ENCODE measurements around the gene HSPB9.
"Not testable (repeated sequence)": the region's sequence is repeated elsewhere in the genome, so short reads cannot be mapped to it uniquely, and the experiment has no call there.

Gene HSPB9

DNA sequence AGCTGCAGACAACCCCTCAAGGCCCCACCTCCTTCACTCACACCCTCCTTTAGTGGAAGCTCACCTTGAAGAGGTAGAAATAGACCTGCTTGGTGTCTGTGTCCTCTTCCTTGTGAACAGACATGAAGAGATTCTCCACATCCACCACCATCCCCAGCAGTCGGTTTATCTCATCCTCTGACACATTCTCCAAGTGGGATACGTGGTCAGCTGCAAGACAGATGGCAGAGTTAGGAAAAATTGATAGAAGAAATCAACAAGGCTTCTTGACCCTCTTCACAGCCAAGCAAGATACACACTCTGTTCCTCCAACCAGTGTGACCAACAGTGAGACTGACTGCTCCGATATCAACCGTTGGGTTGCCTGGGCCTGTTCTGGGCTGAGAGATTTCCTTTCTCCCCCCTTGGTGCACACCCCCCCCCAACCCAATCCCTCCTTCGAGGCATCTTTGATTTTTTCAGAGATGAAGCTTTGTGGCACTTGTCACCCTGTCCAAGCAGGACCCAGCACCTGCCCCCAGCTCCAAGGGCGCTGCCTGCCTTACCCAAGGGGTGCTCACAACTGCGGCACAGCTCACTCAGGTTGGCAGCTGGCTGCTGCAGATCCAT, 2.3 kb upstream of the HSPB9 start:
- DNase-seq (ENCODE audit: low read depth, low spot score) = no peak

DNA sequence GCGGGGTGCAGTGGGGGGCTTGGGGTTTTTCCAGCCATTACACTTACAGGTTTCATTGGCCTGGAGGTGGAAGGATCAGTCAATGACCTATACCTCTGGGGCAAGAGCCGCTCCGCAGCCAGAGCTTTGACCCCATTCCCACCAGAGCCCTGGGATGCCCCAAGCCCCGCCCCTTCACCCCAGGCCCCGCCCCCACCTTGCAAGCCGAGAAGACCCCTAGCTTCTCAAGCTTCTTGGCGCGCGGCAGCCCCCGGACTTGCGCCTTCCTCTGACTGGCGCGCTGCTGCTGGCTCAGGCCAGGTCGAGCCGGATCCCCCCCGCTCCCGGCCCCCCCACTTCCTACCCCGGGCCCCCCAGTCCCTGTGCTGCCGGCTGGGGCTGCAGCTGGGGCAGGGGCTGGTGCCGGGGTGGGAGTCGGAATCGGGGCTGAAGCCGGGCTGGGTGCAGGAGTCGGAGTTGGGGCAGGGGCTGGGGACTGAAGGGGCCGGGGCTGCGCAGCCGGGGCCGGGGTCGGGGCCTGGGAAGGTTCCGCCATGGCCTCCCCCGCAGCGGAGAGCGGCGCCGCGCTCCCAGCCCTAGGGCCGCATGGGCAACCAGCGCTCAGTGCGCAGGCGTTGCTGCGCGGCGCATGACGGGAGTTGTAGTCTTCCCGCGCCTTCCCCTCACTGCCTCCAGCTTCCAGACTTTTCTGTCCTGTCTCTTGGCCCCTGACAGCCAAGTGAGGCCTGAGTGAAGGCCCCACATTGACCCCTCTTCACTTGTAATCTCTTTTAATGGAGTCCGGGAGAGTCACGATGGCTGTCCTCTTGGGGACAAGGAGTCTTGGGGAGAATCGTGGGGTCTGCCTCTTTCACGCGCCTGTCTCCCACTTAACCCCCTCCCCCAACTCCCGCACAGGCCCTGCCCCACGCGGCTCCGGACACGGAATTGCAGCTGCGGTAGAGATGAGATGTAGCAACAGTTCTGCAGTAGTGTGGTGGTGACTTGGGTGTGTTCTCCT, 1.5 kb upstream of the HSPB9 start, which contains the start of gene KAT2A:
TSS of gene KAT2A (minus strand) at position 598 of the 1,000 bp plus-strand sequence. CDS start at position 535, 63 bp downstream.
- DNase-seq (ENCODE audit: low read depth, low spot score) = peak; percentile 92

DNA sequence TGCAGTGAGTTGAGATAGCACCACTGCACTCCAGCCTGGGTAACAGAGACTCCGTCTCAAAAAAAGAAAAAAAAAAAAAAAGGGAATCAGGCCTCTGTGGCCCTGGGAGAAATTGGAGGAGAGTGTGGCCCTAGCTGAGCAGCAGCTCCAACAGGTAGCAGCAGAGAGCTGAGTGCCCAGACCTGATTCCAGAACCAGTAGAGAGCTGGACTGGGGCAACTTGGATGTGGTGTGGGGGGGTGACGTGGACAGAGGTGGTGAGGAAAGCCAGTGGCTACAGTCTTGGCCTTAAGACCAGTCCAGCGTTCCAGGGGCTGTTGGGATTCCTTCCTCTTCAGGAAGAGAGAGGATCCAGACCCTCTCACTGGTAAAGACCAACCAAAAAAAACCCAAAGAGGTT, 1.7 kb downstream of the HSPB9 start:
- no peak for DNase-seq (ENCODE audit: low read depth, low spot score)

DNA sequence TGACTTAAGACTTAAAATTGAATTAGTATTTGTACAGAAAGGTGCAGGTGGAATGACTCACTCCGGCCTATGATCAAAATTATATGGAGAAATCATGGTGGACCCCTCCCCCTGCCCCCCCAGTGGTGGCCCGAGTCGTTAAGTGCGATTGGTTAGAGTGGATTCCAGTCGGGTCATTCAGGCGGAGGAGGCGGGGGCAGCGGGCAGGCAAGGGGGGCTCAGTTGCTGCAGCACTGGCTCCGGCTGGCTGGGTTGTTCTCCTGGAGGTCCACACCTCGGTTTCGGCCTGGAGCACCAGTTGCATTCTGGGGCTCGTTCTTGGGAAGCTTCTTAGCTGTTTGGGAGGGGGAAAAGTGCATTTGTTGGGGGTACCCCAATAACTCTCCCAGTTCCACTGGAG, 3.0 kb downstream of the HSPB9 start:
- DNase-seq (ENCODE audit: low read depth, low spot score) = no peak

DNA sequence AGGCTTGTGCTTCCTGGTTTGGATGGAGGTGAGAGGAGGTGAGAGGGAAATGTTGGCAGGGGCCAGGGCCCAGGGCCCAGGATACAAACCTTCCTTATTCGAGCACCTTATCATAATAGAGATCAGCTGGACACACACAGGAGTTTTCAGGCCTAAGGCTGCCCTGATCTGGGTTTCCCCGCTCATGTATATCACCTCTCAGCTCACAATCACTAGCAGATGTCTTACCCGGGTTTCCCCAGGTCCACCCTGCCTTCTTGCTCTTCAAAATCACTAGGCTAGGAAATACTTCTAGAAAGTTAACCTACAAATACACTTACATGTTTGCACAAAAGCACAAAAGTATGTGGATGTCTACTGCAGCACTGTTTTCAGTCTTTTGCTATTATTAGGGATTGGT, 4.2 kb downstream of the HSPB9 start:
- no peak for DNase-seq (ENCODE audit: low read depth, low spot score)

DNA sequence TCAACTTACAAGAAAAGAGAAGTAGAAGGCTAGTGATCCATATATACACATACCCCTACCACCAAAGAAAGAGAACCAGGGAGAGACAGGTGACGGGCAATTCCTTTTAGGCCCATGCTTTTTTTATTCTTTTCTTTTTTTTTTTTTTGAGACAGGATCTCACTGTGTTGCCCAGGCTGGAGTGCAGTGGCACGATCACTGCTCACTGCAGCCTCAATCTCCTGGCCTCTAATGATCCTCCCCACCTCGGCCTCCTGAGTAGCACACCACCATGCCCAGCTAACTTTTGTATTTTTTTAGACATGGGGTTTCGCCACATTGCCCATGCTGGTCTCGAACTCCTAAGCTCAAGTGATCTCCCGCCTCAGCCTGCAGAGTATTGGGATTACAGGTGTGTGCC, 4.8 kb downstream of the HSPB9 start:
- no peak for DNase-seq (ENCODE audit: low read depth, low spot score)

DNA sequence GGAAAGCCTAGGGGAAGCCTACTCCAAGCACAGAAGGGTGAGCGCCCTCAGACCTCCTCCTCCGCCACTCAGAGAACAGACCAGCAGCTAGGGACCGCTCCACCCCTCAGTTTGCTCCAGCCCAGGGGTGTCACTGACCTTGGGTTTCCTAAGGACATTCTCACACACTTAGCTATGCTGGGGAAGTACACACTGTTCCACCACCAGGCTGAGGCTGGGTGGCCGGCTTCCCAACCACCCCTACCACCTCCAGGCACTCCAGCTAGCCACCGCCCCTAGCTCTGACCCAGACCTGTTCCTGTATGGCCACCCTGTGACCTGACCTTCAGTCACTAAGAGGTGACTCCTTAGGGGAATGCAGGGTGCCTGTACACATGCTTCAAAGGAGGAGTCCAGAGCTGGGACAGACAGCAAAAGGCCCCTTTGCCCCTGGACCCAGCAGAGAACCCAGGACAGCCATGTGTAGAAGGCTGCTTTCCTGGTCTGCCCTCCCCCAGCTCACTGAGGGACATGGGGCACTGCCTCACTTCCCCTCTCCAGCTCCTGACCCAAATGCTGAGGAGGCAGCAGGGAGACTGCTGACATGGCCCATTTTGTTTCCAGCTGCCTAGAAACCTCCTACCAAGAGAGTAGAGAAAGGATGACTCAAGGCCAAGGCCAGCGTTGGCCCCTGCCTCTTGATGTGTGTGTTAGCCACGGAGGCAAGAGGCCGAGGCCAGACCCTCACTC, 6.7 kb downstream of the HSPB9 start:
- no peak for DNase-seq (ENCODE audit: low read depth, low spot score)

DNA sequence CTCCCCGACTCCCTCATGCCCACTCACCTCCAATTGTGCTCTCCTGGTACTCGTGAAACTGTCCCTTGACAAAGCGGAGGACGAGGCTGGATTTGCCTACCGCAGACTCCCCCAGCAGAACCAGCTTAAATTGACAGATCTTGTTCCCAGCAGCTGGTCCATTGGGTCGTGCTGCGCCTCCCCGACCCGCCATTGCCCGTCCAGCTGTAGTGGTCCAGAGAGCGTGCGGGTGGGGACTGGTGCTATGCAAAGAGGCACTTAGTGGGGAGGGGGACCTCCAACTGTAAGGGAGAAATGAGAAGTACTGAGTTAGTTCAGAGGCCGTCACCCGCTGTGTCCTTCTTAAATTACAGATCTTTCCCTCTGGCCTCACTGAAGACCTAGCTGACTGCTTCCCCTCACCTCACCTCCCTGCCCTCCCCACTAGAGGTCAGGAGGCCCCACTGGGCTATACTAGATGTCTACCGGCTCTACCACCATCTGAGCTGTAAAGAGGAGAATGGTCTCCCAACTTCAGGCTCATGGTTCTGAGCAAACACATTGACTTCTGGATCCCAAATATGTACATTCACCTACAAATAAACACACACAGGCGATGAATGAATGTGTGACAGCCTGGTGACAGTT, 7.8 kb downstream of the HSPB9 start:
- no peak for DNase-seq (ENCODE audit: low read depth, low spot score)

DNA sequence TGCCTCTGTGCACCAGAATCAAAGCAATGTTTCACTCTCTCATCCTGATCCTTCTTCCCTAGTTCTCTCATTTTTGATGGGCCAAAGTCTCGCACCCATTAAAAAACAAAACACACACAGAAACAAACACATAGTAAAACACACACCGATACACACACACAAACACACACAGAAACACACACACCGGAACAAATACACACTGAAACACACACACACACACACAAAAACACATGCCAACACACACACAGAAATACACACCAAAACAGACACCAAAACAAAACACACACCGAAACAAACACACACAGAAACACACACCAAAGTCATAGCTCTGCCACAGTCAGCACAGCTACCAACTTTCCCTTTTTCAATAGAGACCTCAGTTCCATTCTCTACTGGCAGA, 8.6 kb downstream of the HSPB9 start:
- no peak for DNase-seq (ENCODE audit: low read depth, low spot score)

DNA sequence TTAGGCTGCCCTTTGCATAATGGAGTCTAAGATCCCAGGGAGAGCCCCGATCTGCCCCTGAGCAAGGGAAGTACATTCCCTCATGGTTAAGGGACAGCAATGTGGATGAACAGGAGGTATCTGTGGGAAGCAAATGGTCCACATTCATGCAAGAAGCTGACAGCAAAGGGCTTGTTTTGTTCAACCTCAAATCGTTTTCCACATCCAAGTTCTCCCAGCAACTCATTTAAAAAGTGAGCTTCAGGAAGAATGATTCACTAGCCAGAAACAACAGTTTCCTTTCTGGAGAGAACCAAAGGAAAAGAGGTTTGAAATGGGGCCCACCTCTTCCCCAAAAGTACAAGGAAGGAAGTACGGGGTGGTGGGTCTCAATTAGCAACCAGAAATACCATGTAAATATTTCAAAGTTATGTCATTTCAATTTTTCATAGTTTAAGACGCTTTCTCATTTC, 9.4 kb downstream of the HSPB9 start:
- DNase-seq (ENCODE audit: low read depth, low spot score) = peak; percentile 56

DNA sequence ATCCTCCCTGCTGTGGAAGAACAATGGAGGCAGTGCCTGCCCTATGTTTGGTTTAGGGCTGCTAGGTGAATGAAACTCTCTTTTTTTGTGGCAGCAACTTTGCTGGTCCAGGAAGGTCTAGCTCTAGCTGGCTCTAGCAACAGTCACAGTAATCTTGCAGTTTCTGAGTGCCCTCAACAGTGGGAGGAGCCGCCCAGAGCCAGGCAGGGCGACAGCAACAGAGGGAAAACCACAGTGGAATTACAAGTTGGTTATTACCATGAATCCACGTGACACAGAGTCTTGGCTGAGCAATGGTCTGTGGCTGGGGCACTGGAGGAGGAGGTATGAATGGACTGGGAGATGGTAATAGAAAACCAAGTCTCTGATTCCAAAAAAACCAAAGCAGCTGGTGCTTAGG, 10.3 kb downstream of the HSPB9 start:
- peak; percentile 95 for DNase-seq (ENCODE audit: low read depth, low spot score)

DNA sequence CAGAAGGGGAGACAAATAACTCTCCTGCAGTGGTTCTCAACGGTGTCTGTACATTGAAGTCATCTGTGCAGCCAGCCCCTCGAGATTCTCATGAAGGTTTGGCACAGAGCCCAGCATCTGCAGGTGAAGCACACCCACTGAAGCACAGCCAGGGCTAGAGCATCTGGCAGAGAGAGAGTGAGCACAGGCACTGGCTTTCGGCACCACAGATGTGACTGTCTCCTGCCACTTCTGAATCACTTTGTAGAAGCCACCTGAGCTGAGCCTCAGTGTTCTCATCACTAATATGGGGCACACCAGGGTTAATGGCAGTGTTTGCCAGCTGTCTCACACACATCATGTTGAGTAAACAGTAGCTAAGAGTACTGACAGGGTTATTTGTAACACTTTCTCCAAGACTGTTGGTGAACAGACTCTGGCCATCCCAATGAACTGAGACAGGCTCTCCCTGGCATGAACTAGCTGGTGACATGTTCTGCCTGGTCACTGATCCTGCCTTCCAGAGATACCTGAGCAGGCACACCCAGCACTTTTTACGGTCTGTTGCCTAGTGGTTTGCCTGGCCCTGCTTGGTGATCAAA, 10.9 kb downstream of the HSPB9 start:
- no peak for DNase-seq (ENCODE audit: low read depth, low spot score)

DNA sequence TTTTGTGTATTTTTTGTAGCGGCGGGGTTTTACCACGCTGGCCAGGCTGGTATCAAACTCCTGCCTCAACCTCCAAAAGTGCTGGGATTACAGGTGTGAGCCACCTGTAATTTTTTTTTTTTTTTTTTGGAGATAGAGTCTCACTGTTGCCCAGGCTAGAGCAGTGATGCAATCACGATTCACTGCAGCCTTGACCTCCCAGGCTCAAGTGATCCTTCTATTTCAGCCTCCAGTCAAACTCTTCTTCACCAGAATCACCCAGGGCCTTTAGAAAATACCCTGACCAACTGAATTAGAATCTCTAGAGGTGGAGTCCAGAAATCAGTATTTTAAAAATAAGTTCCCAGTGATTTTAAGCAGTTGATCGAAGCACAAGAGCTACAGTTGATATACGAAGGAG, 12.5 kb downstream of the HSPB9 start:
- DNase-seq (ENCODE audit: low read depth, low spot score) = no peak

DNA sequence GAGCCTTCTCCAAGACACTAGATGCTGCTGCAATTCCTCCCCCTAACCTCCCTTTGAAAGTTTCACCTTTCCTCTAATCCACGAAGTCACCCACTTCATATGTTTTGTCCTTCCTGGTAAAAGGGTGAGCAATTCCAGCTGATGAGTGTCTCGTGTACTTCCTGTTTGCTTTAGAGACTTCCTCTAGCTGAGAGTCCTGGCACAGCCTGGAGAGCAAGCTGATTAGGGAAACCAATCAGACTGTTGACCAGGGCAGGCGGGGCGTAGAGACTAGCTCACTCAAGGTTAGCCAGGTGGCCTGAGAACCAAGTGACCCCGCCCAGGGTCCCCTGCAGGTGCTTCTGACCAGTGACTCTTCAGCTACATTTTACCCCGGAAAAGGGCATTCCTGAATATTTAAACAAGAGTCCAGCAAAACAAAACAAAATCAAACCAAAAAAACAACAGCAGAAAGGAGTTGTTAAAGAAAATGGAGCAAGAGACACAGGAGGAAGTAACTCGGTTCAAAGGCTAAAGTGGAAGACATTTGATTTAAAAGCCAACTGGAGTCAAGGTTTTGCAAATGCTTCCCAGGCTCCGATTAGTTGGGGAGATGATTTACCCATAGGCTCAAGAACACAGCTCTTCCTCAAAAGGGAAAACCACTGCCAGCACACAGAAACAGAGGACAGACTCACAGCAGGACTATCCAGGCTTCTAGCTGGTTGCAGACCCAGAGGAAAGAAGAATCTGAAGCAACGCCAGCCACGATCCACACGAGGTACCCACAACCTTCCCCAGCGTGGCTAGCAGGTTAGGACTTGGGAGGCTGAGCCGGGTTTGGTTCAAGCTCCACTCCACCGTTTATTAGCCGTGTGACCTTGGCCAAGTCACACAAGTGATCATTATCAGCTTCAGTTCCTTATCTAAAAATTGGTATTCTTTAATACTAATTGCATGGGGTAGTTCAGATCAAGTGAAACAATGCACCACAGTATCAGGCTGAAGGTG, 13.4 kb downstream of the HSPB9 start:
- no peak for DNase-seq (ENCODE audit: low read depth, low spot score)

DNA sequence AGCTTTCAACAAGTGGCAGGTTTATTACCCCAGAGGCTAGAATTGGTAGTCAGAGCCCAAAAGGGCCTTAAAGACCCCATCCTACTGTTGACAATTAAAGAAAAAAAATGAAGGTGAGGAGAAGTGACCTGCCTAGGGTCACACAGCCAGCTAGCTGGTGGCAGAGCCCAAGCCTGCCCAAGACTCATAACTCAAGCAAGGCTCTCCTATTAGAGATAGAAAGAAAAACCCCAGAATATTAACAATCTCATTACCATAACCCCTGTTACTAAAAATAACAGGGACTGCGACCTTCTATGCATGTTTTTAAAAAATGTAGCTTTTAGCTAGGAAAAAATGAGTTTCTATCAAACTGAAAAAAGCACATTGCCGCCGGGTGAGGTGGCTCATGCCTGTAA, 14.0 kb downstream of the HSPB9 start:
- DNase-seq (ENCODE audit: low read depth, low spot score) = no peak

DNA sequence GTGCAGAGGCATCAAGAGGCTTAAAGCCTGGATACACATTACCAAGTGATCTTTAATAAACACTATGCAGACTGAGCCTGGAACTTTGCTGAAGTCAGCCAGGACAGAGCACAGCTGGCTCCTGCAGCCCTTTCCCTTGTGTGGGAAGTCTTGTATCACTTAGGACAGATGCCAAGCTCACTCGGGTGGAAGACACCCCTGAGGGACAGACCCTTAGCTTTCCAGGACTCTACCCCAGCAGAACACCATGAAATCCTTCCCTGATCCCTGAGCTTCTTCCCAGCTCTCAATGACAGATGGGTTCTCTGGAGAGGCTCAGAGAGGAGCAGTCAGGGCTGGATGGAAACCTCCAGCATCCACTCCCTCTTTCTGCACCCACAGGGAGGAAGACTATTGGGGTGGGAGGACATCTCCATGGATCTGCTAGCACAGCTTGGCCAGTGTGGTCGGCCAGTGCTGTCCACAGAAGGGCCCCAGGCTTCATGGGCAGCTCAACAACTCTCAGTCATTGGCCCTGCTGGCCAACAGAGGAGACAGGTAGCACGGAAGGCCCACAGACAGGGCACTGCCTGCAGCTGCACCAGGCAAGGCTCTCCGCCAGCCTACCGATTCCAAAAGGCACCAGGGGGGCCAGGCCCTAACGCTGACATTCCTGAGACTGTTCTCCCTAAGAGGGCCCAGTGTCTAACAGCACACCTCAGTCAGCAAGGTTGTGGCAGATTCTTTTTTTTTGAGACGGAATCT, 16.3 kb downstream of the HSPB9 start:
- no peak for DNase-seq (ENCODE audit: low read depth, low spot score)

DNA sequence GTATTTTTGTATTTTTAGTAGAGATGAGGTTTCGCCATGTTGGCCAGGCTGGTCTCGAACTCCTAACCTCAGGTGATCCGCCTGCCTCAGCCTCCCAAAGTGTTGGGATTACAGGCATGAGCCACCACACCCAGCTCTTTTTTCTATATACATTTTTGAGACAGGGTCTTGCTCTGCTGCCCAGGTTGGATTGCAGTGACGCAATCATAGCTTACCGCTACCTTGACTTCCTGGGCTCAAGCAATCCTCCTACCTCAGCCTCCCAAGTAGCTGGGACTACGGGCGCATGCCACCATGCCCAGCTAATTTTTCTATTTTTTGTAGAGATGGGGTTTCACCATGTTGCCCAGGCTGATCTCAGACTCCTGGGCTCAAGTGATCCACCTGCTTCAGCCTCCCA, 18.1 kb downstream of the HSPB9 start:
- DNase-seq (ENCODE audit: low read depth, low spot score) = not testable (repeated sequence)

DNA sequence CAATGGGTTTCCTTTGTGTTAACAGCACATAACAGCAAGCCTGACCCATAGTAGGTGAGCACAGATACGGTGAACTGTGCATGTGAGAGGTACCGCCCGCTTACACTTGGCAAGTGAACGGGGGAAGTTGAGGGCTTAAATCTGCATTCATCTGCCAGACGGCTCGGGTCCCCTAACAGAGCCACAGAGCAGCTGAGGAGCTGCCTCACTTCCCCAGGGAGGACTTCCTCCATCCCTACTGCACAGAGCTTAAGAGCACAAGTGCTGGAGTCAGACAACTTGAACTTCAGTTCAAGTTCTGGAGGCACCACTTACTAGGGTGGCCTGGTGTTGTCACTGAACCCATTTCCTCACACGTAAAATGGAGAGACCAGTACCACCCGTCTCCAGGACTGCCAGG, 18.8 kb downstream of the HSPB9 start:
- no peak for DNase-seq (ENCODE audit: low read depth, low spot score)

DNA sequence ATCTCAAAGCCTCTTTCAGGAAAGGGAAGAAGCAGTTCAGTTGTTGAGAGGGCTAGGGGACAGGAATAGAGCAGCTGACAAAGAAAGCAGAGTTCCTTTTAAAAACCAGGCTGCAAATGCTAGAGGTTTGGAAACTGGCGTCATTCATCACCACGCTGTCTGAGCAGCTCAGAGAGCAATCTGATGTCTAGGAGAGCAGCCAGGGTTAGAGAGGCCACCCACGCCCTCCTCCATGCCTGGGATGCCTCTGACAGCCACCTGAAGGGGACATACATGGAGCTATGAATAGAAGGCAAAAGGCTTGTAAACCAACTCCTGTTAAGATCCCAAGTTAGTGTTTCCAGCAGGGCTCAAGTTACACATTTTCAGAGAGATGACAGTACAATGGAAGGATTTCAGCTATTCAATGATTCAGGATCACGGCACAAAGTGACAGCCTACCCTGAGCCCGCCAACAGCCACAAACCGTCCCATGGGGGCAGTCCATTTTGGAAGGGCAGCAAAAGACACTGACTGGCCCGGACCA, 19.8 kb downstream of the HSPB9 start:
- peak; percentile 75 for DNase-seq (ENCODE audit: low read depth, low spot score)

Data from astrocyte of the hippocampus (primary cell).